LNCaP clone FGC (cell line): ENCODE measurements around the gene CYP21A2.
"Not testable (repeated sequence)": the region's sequence is repeated elsewhere in the genome, so short reads cannot be mapped to it uniquely, and the experiment has no call there.

Experiments used
- DNase-seq: peaks from one replicate; pipeline ENCODE4 v3.0.0-alpha.2; 2011; ENCODE audit warnings: low read depth
- H3K4me3 ChIP-seq: 2 replicates; pipeline ENCODE4 v1.5.1; 2011; ENCODE audit warnings: mild to moderate bottlenecking, low read depth, low read length, control low read depth
- CTCF ChIP-seq: IDR thresholded peaks from 2 replicates; pipeline ENCODE4 v1.5.1; 2012; ENCODE audit warnings: mild to moderate bottlenecking; ENCODE audit not compliant: control insufficient read depth, insufficient read depth; ENCODE audit errors: extremely low read depth

CYP21A2 gene

GRCh38 chr6:32050562-32050961 is 12.3 kb downstream of the CYP21A2 start:
- TF ChIP-seq CTCF, result no peak
- no peak overlapping the region for H3K4me3 ChIP-seq
- DNase-seq, result no peak

- H3K4me3 ChIP-seq, DNase-seq: not testable (repeated sequence)
Observed at GRCh38 chr6:32052626-32053025, 14.4 kb downstream of the CYP21A2 start.

- H3K4me3 ChIP-seq, DNase-seq: not testable (repeated sequence)
Observed at GRCh38 chr6:32053314-32053713, 15.1 kb downstream of the CYP21A2 start.

- H3K4me3 ChIP-seq, DNase-seq: not testable (repeated sequence)
Observed at GRCh38 chr6:32055756-32056155, 17.5 kb downstream of the CYP21A2 start.

GRCh38 chr6:32056254-32056653 is 18.0 kb downstream of the CYP21A2 start:
- TF ChIP-seq CTCF, result no peak
- H3K4me3 ChIP-seq, result no peak overlapping the region
- DNase-seq, result no peak

- DNase-seq, result no peak
- TF ChIP-seq CTCF, result no peak
- H3K4me3 ChIP-seq, result no peak overlapping the region
Observed at GRCh38 chr6:32057966-32058365, 19.8 kb downstream of the CYP21A2 start.

- TF ChIP-seq CTCF, result no peak
- DNase-seq, result no peak
- H3K4me3 ChIP-seq, result no peak overlapping the region
Observed at GRCh38 chr6:32058511-32058963, 20.3 kb downstream of the CYP21A2 start.

GRCh38 chr6:32060966-32061655 is 22.9 kb downstream of the CYP21A2 start:
- no peak for TF ChIP-seq CTCF
- no peak for DNase-seq

More at GRCh38 chr6:32060966-32061655, 22.9 kb downstream of the CYP21A2 start:
- H3K4me3 ChIP-seq, result no peak overlapping the region
